Liver (tissue), 9 donors: Measurements from ENCODE around the gene RPL10A. TPM values are rescaled to one million over a fixed set of nuclear protein-coding genes. Genes with fewer than 3 reads are reported as not detected.

Experiments
- DNase-seq: peaks from one replicate; pipeline ENCODE4 v3.0.0-alpha.2; 2017; ENCODE audit warnings: low spot score
- H3K27ac ChIP-seq, 2 donors: one replicate each; pipeline ENCODE4 v1.7.0; 2013; ENCODE audit warnings: inconsistent platforms in 2 of 2, low read length in 2 of 2, control low read depth in 1 of 2, low read depth in 1 of 2, mild to moderate bottlenecking in 1 of 2
- H3K27me3 ChIP-seq, 4 donors: one replicate each; pipeline versions ENCODE4 v1.6.1 to v1.7.0; 2013; ENCODE audit warnings: low read length in 3 of 4, inconsistent platforms in 1 of 4, mild to moderate bottlenecking in 1 of 4, moderate library complexity in 1 of 4; ENCODE audit not compliant: control insufficient read depth in 4 of 4, insufficient read depth in 4 of 4
- H3K36me3 ChIP-seq, 4 donors: one replicate each; pipeline versions ENCODE4 v1.6.1 to v1.7.0; 2013; ENCODE audit warnings: low read length in 3 of 4, mild to moderate bottlenecking in 3 of 4, low read depth in 1 of 4, moderate library complexity in 1 of 4; ENCODE audit not compliant: control insufficient read depth in 4 of 4, insufficient read depth in 3 of 4
- H3K4me1 ChIP-seq, 4 donors: one replicate each; pipeline versions ENCODE4 v1.6.1 to v1.7.0; 2013; ENCODE audit warnings: low read length in 3 of 4, mild to moderate bottlenecking in 3 of 4, moderate library complexity in 1 of 4; ENCODE audit not compliant: control insufficient read depth in 4 of 4, insufficient read depth in 4 of 4
- H3K4me3 ChIP-seq, 3 donors: one replicate each; pipeline versions ENCODE4 v1.6.1 to v1.7.0; 2013; ENCODE audit warnings: low read length in 3 of 3, control low read depth in 1 of 3, low read depth in 1 of 3, mild to moderate bottlenecking in 1 of 3
- H3K9ac ChIP-seq, 2 donors: one replicate each; pipeline ENCODE4 v1.7.0; 2013; ENCODE audit warnings: low read length in 2 of 2, mild to moderate bottlenecking in 2 of 2, moderate library complexity in 2 of 2, control low read depth in 1 of 2, low read depth in 1 of 2
- H3K9me3 ChIP-seq, 4 donors: one replicate each; pipeline versions ENCODE4 v1.6.1 to v1.7.0; 2013; ENCODE audit warnings: low read length in 3 of 4; ENCODE audit not compliant: control insufficient read depth in 4 of 4
- EGR1 ChIP-seq, 2 donors: IDR thresholded peaks; 2 replicates each; pipeline ENCODE4 v1.6.1; 2016 to 2018; ENCODE audit warnings: antibody characterized with exemption in 2 of 2, low read depth in 2 of 2
- FOXA1 ChIP-seq: IDR thresholded peaks from 2 replicates; pipeline ENCODE4 v1.6.1; 2016; ENCODE audit warnings: antibody characterized with exemption
- GABPA ChIP-seq, 2 donors: IDR thresholded peaks in 1 of 2; conservative IDR thresholded peaks in 1 of 2; 2 replicates each; pipeline ENCODE4 v1.6.1; 2016; ENCODE audit warnings: antibody characterized with exemption in 2 of 2, mild to moderate bottlenecking in 1 of 2, moderate library complexity in 1 of 2
- HNF4A ChIP-seq, 2 donors: conservative IDR thresholded peaks; 2 replicates each; pipeline ENCODE4 v1.6.1; 2016; ENCODE audit warnings: antibody characterized with exemption in 2 of 2, mild to moderate bottlenecking in 2 of 2
- HNF4G ChIP-seq: IDR thresholded peaks from 2 replicates; pipeline ENCODE4 v1.6.1; 2016; ENCODE audit warnings: antibody characterized with exemption
- JUND ChIP-seq, 2 donors: IDR thresholded peaks; 2 replicates each; pipeline ENCODE4 v1.6.1; 2016; ENCODE audit warnings: antibody characterized with exemption in 2 of 2
- RAD21 ChIP-seq, 2 donors: IDR thresholded peaks; 2 replicates each; pipeline ENCODE4 v1.6.1; 2016; ENCODE audit warnings: antibody characterized with exemption in 2 of 2, mild to moderate bottlenecking in 2 of 2
- RXRA ChIP-seq, 2 donors: IDR thresholded peaks; 2 replicates each; pipeline ENCODE4 v1.6.1; 2017 to 2018; ENCODE audit warnings: antibody characterized with exemption in 2 of 2, mild to moderate bottlenecking in 1 of 2
- SP1 ChIP-seq: IDR thresholded peaks from 2 replicates; pipeline ENCODE4 v1.6.1; 2018; ENCODE audit warnings: antibody characterized with exemption, mild to moderate bottlenecking
- TAF1 ChIP-seq: conservative IDR thresholded peaks from 2 replicates; pipeline ENCODE4 v1.6.1; 2016; ENCODE audit warnings: antibody characterized with exemption, mild to moderate bottlenecking
- YY1 ChIP-seq: IDR thresholded peaks from 2 replicates; pipeline ENCODE4 v1.6.1; 2016; ENCODE audit warnings: antibody characterized with exemption, mild to moderate bottlenecking
- WGBS: extraction: QIAGEN DNeasy Blood & Tissue Kit; methylation state at CpG from one replicate; pipeline ENCODE4 v1.1.7; 2013; 5-methylcytosine and 5-hydroxymethylcytosine counted together
- polyA plus RNA-seq, 2 donors: library from polyadenylated mRNA; stranded (reverse) in 1 of 2; unstranded in 1 of 2; fragments of 200-250 nt in 1 of 2; fragments of >200 nt in 1 of 2; fragmentation: Nextera tagmentation in 1 of 2; extraction: Ambion mirVana in 1 of 2; gene quantifications; one replicate each; pipeline versions ENCODE4 v1.2.1 to v1.2.3, GENCODE V29; 2013 to 2015
- total RNA-seq, 2 donors: library from RNA; depleted of rRNA; stranded (reverse); fragments of >200 nt; gene quantifications; one replicate each; pipeline ENCODE4 v1.2.3, GENCODE V29; 2014
- TF ChIP-seq, protein P1 (sequence below): IDR thresholded peaks from 2 replicates; pipeline ENCODE4 v1.6.1; 2016; ENCODE audit warnings: antibody characterized with exemption, mild to moderate bottlenecking
- TF ChIP-seq, protein P2 (sequence below): IDR thresholded peaks from 2 replicates; pipeline ENCODE4 v1.6.1; 2016; ENCODE audit warnings: antibody characterized with exemption
- TF ChIP-seq, protein P3 (sequence below): fragments of 150-350 bp; IDR thresholded peaks from 2 replicates; pipeline ENCODE4 v1.5.1; 2017; ENCODE audit warnings: improper control_type of control experiment, low read depth, low read length; ENCODE audit not compliant: missing input control
- TF ChIP-seq, protein P4 (sequence below): IDR thresholded peaks from 2 replicates; pipeline ENCODE4 v1.6.1; 2016; ENCODE audit warnings: antibody characterized with exemption
- donor health status: healthy.
- donor health status: healthy.
- donor health status: healthy.
- donor health status: healthy.
- donor health status: healthy.

The RPL10A gene
- total and polyA plus RNA-seq, 4 donors: 213 to 1,235 (median 528) TPM

DNA sequence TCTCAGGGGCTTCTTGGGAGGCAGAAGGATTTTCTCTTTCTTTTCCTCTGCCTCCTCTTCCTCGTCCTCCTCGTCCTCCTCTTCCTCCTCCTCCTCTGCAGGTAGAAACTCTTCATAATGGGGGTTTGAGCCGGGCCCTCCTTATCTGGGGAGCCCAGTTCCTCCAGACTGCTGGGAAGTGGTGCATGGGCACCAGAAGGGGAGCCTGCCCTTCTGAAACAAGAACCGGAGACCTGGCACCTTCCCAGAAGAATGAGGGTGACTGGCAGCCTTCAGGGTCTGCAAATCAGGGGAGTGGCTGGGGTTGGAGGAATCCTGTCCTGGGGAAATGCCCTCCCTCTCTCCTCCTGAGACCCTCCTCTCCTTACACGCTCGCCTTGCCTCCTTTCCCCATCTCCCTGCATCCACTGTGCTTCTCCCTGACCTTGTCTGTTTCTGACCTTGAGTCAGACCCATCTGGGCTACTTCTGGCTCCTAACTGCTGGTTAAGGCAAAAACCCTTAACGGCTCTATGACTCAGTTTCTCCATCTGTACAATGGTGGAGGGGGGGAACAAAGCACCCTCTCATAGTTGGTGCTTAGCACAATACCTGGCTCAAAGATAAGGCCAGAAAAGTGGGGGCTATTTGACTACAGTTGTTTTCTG lies 42.8 kb downstream of the RPL10A start:
- no peak for DNase-seq
- H3K4me3 ChIP-seq: no peak overlapping the region
- no peaks in the 10 kb centered on the region for H3K9me3 ChIP-seq
- no peaks in the 10 kb centered on the region for H3K27me3 ChIP-seq
- WGBS: 76% methylated on average over 7 of the region's 7 CpGs
- TF ChIP-seq, protein P1, sequence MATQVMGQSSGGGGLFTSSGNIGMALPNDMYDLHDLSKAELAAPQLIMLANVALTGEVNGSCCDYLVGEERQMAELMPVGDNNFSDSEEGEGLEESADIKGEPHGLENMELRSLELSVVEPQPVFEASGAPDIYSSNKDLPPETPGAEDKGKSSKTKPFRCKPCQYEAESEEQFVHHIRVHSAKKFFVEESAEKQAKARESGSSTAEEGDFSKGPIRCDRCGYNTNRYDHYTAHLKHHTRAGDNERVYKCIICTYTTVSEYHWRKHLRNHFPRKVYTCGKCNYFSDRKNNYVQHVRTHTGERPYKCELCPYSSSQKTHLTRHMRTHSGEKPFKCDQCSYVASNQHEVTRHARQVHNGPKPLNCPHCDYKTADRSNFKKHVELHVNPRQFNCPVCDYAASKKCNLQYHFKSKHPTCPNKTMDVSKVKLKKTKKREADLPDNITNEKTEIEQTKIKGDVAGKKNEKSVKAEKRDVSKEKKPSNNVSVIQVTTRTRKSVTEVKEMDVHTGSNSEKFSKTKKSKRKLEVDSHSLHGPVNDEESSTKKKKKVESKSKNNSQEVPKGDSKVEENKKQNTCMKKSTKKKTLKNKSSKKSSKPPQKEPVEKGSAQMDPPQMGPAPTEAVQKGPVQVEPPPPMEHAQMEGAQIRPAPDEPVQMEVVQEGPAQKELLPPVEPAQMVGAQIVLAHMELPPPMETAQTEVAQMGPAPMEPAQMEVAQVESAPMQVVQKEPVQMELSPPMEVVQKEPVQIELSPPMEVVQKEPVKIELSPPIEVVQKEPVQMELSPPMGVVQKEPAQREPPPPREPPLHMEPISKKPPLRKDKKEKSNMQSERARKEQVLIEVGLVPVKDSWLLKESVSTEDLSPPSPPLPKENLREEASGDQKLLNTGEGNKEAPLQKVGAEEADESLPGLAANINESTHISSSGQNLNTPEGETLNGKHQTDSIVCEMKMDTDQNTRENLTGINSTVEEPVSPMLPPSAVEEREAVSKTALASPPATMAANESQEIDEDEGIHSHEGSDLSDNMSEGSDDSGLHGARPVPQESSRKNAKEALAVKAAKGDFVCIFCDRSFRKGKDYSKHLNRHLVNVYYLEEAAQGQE: no peak
- TF ChIP-seq RAD21 (IDR thresholded peaks at IDR 0.05) (no peak), GABPA (IDR thresholded peaks at IDR 0.05 in 1 of 2, conservative IDR thresholded peaks at IDR 0.05 in 1 of 2) (no peak), SP1 (no peak), TAF1 (no peak), YY1 (no peak), HNF4G (no peak), HNF4A (conservative IDR thresholded peaks at IDR 0.05) (no peak)
- TF ChIP-seq, protein P2, sequence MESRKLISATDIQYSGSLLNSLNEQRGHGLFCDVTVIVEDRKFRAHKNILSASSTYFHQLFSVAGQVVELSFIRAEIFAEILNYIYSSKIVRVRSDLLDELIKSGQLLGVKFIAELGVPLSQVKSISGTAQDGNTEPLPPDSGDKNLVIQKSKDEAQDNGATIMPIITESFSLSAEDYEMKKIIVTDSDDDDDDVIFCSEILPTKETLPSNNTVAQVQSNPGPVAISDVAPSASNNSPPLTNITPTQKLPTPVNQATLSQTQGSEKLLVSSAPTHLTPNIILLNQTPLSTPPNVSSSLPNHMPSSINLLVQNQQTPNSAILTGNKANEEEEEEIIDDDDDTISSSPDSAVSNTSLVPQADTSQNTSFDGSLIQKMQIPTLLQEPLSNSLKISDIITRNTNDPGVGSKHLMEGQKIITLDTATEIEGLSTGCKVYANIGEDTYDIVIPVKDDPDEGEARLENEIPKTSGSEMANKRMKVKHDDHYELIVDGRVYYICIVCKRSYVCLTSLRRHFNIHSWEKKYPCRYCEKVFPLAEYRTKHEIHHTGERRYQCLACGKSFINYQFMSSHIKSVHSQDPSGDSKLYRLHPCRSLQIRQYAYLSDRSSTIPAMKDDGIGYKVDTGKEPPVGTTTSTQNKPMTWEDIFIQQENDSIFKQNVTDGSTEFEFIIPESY: no peak
- H3K4me1 ChIP-seq: no peaks in the 10 kb centered on the region
- H3K9ac ChIP-seq: no peak overlapping the region
- no peaks in the 10 kb centered on the region for H3K36me3 ChIP-seq
- H3K27ac ChIP-seq: no peak overlapping the region

DNA sequence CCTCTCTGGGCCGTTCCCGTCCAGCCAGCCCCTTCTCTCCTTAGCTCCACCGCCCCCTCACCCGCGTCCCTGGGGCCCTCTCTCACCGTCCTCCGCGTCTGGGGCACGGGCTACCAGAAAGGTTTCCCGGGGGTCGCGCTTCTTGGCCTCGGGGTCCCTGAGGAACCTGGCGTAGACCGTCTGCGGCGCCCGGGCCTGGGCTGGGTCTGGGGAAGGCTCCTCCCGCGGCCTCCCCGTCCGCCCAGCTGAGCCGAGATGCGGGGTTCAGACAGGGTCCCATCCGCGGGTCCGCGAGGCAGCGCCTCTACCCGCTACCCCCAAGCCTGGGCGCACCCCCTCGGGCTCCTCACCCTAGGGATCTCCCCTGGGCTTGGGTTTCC lies 43.4 kb downstream of the RPL10A start:
- TF ChIP-seq RXRA (IDR thresholded peaks at IDR 0.05) (no peak), HNF4A (conservative IDR thresholded peaks at IDR 0.05) (no peak), JUND (IDR thresholded peaks at IDR 0.05) (no peak), RAD21 (IDR thresholded peaks at IDR 0.05) (no peak), EGR1 (IDR thresholded peaks at IDR 0.05; ENCODE audit: low read depth in 2 of 2) (no peak), FOXA1 (no peak)
- TF ChIP-seq, protein P3, sequence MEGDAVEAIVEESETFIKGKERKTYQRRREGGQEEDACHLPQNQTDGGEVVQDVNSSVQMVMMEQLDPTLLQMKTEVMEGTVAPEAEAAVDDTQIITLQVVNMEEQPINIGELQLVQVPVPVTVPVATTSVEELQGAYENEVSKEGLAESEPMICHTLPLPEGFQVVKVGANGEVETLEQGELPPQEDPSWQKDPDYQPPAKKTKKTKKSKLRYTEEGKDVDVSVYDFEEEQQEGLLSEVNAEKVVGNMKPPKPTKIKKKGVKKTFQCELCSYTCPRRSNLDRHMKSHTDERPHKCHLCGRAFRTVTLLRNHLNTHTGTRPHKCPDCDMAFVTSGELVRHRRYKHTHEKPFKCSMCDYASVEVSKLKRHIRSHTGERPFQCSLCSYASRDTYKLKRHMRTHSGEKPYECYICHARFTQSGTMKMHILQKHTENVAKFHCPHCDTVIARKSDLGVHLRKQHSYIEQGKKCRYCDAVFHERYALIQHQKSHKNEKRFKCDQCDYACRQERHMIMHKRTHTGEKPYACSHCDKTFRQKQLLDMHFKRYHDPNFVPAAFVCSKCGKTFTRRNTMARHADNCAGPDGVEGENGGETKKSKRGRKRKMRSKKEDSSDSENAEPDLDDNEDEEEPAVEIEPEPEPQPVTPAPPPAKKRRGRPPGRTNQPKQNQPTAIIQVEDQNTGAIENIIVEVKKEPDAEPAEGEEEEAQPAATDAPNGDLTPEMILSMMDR: no peak
- TF ChIP-seq, protein P1: no peak
- TF ChIP-seq, protein P4, sequence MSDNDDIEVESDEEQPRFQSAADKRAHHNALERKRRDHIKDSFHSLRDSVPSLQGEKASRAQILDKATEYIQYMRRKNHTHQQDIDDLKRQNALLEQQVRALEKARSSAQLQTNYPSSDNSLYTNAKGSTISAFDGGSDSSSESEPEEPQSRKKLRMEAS: no peak
- WGBS: 27% methylated on average over 32 of the region's 32 CpGs
- Histone ChIP-seq H3K9me3 (no peaks in the 10 kb centered on the region), H3K36me3 (no peaks in the 10 kb centered on the region), H3K9ac (no peak overlapping the region), H3K27ac (no peak overlapping the region), H3K4me3 (no peak overlapping the region), H3K27me3 (no peaks in the 10 kb centered on the region), H3K4me1 (no peaks in the 10 kb centered on the region)
- no peak for DNase-seq
